PC-3 (cell line): ENCODE measurements around the gene COLGALT1.
"Not testable (repeated sequence)": the region's sequence is repeated elsewhere in the genome, so short reads cannot be mapped to it uniquely, and the experiment has no call there.

Experiments used
- EZH2 ChIP-seq: fragments of 300-600 bp; sonication (generic); IDR thresholded peaks from one replicate; pipeline ENCODE4 v1.6.1; 2017; ENCODE audit warnings: antibody characterized with exemption, mild to moderate bottlenecking, low read length; ENCODE audit not compliant: unreplicated experiment
- TF ChIP-seq, protein P1 (sequence below): fragments of 300-600 bp; sonication (generic); conservative IDR thresholded peaks from 2 replicates; pipeline ENCODE4 v1.5.1; 2017; ENCODE audit warnings: antibody characterized with exemption, low read depth, mild to moderate bottlenecking, low read length

- TF ChIP-seq EZH2 = not testable (repeated sequence)
- TF ChIP-seq, protein P1, sequence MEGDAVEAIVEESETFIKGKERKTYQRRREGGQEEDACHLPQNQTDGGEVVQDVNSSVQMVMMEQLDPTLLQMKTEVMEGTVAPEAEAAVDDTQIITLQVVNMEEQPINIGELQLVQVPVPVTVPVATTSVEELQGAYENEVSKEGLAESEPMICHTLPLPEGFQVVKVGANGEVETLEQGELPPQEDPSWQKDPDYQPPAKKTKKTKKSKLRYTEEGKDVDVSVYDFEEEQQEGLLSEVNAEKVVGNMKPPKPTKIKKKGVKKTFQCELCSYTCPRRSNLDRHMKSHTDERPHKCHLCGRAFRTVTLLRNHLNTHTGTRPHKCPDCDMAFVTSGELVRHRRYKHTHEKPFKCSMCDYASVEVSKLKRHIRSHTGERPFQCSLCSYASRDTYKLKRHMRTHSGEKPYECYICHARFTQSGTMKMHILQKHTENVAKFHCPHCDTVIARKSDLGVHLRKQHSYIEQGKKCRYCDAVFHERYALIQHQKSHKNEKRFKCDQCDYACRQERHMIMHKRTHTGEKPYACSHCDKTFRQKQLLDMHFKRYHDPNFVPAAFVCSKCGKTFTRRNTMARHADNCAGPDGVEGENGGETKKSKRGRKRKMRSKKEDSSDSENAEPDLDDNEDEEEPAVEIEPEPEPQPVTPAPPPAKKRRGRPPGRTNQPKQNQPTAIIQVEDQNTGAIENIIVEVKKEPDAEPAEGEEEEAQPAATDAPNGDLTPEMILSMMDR = not testable (repeated sequence)
Observed at GRCh38 chr19:17585395-17585794, 29.9 kb downstream of the COLGALT1 start.
